GM21723 (cell line): ENCODE measurements around the gene RSU1.
"Not testable (repeated sequence)": the region's sequence is repeated elsewhere in the genome, so short reads cannot be mapped to it uniquely, and the experiment has no call there.

Experiments used
- ATAC-seq: cut with Tn5 transposase; IDR thresholded peaks from one replicate; pipeline ENCODE4 v1.9.1; 2021; ENCODE audit warnings: mild to moderate bottlenecking, moderate library complexity; ENCODE audit not compliant: unreplicated experiment

RSU1 gene

GRCh38 chr10:16817125-16818019, at the start of gene RSU1:
Gene RSU1 (minus strand): TSS chr10:16817424. CDS start chr10:16817081, 343 bp downstream.
- ATAC-seq, result peak; percentile 99

GRCh38 chr10:16866541-16867275, 49.5 kb upstream of the RSU1 start:
- ATAC-seq, result no peak

- ATAC-seq, result no peak
Measured at GRCh38 chr10:16865766-16866165, 48.5 kb upstream of the RSU1 start.

GRCh38 chr10:16863766-16864165, 46.5 kb upstream of the RSU1 start:
- no peak for ATAC-seq

- no peak for ATAC-seq
Measured at GRCh38 chr10:16857419-16857818, 40.2 kb upstream of the RSU1 start.

- no peak for ATAC-seq
Measured at GRCh38 chr10:16856567-16856966, 39.3 kb upstream of the RSU1 start.

GRCh38 chr10:16856092-16856491, 38.9 kb upstream of the RSU1 start:
- no peak for ATAC-seq

GRCh38 chr10:16854623-16855022, 37.4 kb upstream of the RSU1 start:
- ATAC-seq, result no peak

GRCh38 chr10:16853809-16854208, 36.6 kb upstream of the RSU1 start:
- ATAC-seq, result no peak

- ATAC-seq, result no peak
Measured at GRCh38 chr10:16853201-16853600, 36.0 kb upstream of the RSU1 start.

- no peak for ATAC-seq
Measured at GRCh38 chr10:16852624-16853023, 35.4 kb upstream of the RSU1 start.

GRCh38 chr10:16848562-16849154, 31.4 kb upstream of the RSU1 start:
- ATAC-seq, result no peak

GRCh38 chr10:16847644-16848043, 30.4 kb upstream of the RSU1 start:
- no peak for ATAC-seq

GRCh38 chr10:16845248-16845647, 28.0 kb upstream of the RSU1 start:
- no peak for ATAC-seq

GRCh38 chr10:16843252-16843870, 26.1 kb upstream of the RSU1 start:
- ATAC-seq, result peak; percentile 81

GRCh38 chr10:16835228-16835627, 18.0 kb upstream of the RSU1 start:
- ATAC-seq, result no peak

GRCh38 chr10:16832351-16833080, 15.3 kb upstream of the RSU1 start:
- no peak for ATAC-seq

GRCh38 chr10:16828701-16829175, 11.5 kb upstream of the RSU1 start:
- ATAC-seq, result no peak

- peak; percentile 92 for ATAC-seq
Measured at GRCh38 chr10:16828114-16828568, 10.9 kb upstream of the RSU1 start.

GRCh38 chr10:16827474-16827873, 10.2 kb upstream of the RSU1 start:
- not testable (repeated sequence) for ATAC-seq
